ENCODE measurements around the gene ASB8.
A peak's percentile ranks its signal among the peaks of the same experiment; 100 is the strongest.
"Not testable (repeated sequence)": the region's sequence is repeated elsewhere in the genome, so short reads cannot be mapped to it uniquely, and the experiment has no call there.

ASB8 gene

DNA sequence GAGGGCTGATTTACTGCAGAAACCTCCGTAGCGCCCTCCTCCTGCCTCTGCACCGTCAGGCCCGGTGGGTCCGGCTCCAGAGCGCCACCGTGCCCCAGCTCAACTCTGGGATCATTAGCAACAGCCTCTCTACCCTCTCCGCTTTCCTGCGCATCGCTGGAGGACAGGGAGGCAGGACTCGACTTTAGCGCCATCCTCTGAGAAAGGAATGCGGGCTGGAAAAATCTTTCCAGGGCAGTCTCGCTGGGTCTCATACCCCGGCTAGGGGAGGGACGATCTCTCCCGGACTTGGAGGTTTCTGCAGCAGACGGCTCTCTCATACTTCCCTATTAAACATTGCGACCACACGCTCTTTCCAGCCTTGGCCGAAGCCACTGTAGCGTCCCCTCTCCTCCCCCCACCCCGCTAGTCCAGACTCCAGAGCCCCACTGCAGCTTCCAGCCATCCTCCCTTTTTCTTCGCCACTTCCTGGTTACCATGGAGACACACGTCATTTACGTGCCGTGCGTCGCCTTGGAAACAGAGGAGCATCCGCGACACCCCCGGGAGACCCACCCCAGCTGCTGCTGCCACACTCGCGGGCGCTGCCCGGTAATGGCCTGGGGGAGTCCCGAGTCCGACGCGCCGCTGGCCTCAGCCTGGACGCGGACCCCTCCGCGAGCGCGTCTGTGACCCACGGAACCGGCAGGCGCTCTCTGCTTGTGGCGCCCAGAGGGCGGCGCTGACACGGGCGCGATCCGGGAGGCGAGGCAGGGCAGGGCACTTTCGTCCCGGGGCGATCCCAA lies 26.0 kb upstream of the ASB8 start, which contains the start of gene CCDC184:
Gene CCDC184 (plus strand): TSS at position 554 of the 785 bp plus-strand sequence. CDS start 479 bp downstream, outside the sequence.
- DNase-seq (ENCODE audit: low read depth in 2 of 2, low spot score in 1 of 2), result peak in 1 of 2 donors; percentile 53

DNA sequence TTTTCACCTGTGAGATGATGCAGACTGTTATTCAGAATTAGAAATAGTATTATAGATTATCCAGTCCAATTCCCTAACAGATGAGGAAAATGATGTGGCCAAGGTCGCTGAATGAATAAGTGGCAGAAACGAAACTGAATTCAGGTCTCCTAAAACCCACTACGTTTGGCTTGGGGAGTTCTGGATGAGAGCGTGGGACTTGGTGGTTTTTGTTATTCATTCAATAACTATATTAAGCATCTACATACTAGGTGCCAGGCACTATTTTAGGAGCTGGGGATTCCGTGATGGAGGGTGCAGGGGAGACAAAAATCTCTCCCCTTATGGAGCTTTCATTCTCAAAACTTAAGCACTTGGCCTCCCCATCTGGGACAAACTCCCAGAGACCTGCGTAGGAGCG lies 25.3 kb upstream of the ASB8 start:
- DNase-seq (ENCODE audit: low read depth in 2 of 2, low spot score in 1 of 2), result no peak

DNA sequence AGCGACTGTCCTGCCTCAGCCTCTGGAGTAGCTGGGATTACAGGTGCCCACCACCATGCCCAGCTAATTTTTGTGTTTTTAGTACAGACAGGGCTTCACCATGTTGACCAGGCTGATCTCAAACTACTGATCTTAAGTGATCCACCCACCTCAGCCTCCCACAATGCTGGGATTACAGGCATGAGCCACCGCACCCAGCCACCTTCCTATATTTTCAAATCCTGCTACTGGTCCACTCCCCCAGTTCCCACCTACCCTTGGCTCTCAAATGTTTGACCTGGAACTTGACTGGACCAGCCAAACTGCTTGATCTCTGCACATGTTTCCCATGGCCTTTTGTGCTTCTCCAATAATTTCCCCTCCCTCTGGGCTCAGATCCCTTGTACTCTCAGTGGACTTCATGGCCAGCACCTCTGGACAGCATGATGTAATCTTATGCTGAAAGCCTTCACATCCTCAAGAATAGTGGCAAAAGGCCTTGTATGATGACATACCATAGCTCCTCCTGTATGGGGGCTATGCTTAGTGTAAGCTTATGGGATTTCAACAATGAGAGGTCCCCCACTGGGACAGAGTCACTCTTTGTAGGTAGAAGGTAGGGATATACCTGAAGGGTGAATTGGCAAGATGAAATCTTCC lies 23.7 kb upstream of the ASB8 start:
- no peak for DNase-seq (ENCODE audit: low read depth in 2 of 2, low spot score in 1 of 2)

GRCh38 chr12:48180424-48180823 lies 23.1 kb upstream of the ASB8 start:
- no peak for DNase-seq (ENCODE audit: low read depth in 2 of 2, low spot score in 1 of 2)

DNA sequence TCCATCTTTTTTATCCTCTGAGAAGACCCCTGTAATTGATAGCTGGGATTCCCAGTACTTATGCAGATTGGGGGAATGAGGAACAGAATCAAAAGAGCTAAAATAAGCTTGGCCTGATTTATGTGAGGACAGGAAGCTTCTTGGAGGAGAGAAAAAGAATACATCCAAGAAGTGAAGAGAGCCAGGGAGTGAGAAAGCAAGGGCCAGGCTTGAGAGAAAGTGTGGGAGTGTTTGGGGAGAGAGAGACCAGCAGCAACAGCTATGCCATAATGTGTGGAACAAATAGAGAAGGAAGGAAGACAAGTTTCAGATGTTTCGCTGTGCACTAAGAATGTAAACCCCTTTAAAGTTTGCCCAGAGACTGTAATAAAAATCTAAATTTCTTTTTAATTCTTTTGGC lies 22.2 kb upstream of the ASB8 start:
- no peak for DNase-seq (ENCODE audit: low read depth in 2 of 2, low spot score in 1 of 2)

DNA sequence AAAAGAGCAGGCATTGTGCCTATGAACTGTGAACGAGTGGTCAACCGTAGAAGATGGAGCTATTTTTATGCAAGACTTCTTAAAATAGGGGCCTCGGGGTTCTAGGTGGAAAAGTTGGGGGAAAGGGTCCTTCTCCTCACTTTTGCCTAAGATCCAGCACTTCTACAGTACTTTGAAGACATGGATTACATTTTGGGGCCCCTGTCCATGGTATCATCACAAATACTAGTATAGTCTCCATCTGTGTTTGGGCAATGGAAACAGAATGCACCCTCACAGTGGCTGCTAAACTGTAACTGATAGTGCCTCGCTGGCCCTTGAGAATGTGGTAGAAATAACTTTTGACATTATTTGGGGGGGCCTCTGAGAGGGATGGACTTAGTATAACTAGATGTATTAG lies 20.7 kb upstream of the ASB8 start:
- DNase-seq (ENCODE audit: low read depth in 2 of 2, low spot score in 1 of 2), result no peak

- DNase-seq (ENCODE audit: low read depth in 2 of 2, low spot score in 1 of 2), result no peak
Measured at GRCh38 chr12:48176417-48176751, 19.1 kb upstream of the ASB8 start.

DNA sequence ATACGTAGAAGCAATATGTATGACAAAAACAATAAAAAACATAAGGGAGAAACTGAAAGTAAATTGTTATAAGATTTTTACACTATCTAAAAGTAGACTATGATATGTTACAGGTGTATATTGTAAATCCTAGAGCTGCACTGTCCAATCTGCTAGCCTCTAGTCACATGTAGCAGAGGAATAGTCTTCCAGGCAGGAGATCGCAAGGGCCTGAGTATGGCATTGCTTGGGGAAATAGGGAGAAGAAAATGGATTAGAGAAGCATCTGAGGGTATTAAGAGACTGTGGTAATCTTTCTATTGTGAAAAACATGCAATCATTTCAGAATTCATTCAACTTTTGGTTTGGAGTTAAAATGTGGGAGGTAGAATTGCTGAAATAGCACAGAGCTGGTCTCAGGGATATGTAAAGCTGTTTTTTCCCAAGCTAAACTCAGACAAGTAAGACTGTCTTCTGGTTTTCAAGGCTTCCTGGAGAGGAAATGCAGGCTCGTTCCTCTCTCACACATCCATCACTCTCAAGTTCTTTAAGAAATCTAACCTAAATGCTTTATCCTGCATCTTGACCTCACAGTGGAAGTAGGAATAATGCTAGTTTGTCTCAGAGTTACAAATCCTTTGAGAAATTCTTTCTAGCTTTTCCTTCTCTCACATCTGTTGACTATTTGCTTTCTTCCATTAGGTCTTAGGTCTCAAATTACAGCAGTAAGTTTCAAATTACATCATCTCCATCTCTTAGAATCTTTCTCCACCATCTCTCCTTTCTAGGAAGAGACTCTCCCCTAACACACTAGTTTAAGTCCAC lies 18.5 kb upstream of the ASB8 start:
- DNase-seq (ENCODE audit: low read depth in 2 of 2, low spot score in 1 of 2), result no peak

GRCh38 chr12:48169011-48169410 lies 11.7 kb upstream of the ASB8 start:
- DNase-seq (ENCODE audit: low read depth in 2 of 2, low spot score in 1 of 2), result no peak

DNA sequence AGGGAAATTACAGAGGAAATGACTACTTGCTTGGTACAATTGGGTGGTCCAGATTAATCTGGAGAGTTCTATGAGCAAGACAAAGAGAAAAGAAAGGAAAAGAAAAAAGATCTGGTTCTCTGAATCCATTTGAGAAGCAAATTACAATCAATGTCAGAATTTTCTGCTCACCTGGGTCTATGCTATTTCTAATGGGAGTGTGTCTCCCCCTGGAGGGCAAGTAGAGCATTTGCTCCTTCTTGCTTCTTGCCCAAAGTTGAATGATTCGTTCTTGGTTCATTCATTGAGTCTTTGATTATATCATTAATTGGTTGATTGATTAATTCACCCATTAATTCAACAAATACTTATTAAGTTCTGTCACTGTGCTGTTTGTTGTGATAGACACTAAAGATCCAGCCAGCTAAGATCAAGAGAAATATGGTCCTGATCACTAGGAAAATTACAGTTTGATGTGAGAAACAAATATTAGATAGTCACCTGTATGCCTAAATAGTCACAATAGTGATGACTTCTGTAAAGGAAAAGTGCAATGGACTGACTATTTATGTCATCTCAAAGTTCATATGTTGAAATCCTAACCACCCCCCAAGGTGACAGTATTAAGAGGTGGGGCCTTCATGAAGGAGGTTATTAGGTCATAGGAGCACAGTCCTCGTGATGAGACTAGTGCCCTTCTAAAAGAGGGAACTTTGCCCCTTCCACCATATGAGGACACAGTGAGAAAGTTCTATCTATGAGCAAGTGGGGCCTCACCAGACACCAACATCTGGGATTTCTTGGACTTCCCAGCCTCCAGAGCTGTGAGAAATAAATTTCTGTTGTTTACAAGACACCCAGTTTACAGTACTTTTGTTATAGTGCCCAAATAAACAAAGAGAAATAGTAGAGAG lies 8.0 kb upstream of the ASB8 start:
- DNase-seq (ENCODE audit: low read depth in 2 of 2, low spot score in 1 of 2), result peak in 1 of 2 donors; percentile 16

DNA sequence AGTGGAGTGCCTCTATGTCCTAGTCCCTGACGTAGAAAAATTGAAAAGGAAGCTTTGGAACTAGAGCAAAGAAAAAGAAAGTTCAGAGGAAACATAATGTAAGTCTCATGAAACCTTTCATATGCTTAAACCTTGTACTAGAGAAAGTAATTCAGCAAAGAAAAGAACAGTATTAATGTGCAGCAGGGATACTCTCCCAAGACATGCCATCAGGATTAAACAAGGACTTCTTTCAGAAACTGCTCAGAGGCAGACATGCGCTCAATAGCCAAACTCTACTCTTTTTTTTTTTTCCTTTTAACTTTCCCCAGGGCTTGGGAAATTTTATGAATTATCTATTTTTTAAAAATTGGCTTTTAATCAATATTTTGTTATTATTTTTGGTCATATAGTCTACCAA lies 7.1 kb upstream of the ASB8 start:
- DNase-seq (ENCODE audit: low read depth in 2 of 2, low spot score in 1 of 2), result no peak

DNA sequence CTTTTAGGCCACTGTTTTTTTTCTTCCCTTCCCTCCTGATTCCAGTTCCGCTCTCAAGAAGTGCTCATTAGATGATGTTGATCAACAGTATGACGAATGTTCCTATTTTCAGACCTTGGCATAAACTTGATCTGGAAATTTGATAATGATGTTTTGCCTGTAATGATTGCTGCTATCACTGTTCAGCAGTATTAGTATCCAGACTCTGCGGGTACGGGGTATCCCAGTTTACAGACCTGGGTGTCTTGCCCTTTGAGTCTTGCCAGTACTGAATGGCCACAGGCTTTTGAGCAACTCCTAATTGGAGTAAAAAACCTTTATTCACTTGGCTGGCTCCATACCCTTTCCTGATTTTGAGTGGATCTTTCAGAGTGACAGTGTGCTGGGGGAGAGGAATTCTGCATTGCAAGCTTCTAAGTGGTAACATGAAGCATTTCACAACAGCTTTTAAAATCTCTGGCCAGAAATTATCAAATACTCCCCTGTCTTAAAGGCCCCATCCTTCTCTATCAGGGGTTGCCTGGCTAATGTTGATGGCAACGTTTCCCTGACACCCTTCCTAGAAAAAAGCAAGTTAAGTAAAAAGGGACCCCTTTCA lies 5.9 kb upstream of the ASB8 start:
- no peak for DNase-seq (ENCODE audit: low read depth in 2 of 2, low spot score in 1 of 2)

DNA sequence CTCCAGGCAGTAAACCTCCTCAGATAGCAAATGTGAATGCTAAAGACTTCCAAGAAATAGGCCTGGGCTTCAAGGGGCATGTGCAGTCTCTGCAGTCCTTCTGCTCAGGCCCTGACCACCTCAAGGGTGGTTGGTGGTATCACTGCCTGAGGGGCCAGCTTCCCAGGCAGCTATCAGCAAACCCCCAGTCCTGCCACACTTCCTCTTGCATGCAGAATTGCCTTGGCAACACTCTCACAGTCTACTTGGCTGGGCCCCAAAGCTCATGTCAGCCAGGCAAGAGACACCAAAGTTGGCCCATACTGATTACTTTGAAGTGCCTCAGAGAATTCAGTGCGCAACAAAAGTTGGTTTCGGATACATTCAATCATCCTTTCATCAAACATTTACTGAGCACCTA lies 3.5 kb upstream of the ASB8 start:
- no peak for DNase-seq (ENCODE audit: low read depth in 2 of 2, low spot score in 1 of 2)

DNA sequence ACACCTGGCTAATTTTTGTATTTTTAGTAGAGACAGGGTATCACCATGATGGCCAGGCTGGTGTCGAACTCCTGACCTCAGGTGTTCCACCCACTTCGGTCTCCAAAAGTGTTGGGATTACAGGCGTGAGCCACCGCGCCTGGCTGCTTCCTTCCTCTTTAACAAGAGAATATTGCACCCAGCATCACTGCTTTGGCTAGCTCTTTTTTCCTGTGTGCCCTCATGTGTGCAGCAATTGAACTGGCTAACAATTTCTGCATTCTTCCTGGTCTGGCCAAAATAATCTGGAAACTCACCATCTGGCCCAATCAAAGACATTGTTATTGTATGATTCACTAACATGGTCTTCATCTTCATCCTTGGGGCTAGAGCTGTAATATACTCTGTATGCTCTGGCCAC lies 2.7 kb upstream of the ASB8 start:
- DNase-seq (ENCODE audit: low read depth in 2 of 2, low spot score in 1 of 2), result no peak

GRCh38 chr12:48157889-48158370 lies 615 bp upstream of the ASB8 start:
- no peak for DNase-seq (ENCODE audit: low read depth in 2 of 2, low spot score in 1 of 2)

DNA sequence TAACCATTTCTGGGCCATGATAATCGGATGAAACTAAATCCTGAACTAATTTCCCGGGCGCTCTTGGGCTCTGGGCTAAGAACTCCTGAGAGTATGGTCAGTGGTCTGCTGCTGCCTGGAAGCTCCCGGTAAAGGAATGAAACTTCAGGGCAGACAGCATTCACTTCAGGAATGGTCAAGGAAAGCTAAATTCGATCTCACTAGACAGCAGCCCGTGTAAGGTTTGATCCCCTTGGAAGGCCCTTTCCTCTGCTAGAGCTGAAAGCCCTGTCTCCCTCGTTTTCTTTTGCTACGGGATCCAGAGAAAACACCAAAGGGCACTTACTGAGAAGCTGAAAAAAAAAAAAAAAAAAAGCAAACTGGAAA lies 680 bp downstream of the ASB8 start:
- DNase-seq (ENCODE audit: low read depth in 2 of 2, low spot score in 1 of 2), result no peak

GRCh38 chr12:48155786-48156185 lies 1.5 kb downstream of the ASB8 start:
- not testable (repeated sequence) for DNase-seq (ENCODE audit: low read depth in 2 of 2, low spot score in 1 of 2)

DNA sequence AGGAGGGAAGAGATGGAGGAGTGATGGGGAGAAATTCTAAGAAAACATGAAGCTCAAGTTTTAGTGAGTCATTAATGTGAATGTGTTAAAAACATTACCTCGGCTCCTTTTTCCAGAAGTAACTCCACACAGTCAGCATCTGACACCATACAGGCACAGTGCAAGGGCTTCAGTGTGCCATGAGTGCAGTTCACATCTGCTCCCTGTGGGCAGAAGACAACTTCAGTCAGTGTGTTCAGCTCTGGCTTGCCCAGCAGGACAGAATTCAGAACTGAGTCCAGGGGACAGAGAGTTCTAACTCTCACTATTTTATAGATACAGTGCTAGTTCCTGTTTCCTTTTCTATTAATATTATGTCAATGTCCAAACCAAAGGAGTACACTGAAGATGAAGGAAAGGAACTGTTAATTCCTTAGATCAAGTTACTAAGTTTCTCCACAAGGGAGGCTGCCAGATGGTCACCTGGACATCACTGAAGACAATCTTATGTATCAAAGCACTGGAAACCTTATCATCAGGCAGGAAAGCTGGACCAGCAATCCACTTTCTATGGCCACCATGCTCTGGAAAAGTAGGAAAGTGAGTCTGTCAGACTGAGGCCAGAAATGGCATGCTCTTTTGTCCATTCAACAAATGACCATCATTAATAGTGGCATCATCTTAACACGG lies 6.1 kb downstream of the ASB8 start:
- DNase-seq (ENCODE audit: low read depth in 2 of 2, low spot score in 1 of 2), result no peak

GRCh38 chr12:48145981-48146380 lies 11.3 kb downstream of the ASB8 start:
- DNase-seq (ENCODE audit: low read depth in 2 of 2, low spot score in 1 of 2), result no peak

DNA sequence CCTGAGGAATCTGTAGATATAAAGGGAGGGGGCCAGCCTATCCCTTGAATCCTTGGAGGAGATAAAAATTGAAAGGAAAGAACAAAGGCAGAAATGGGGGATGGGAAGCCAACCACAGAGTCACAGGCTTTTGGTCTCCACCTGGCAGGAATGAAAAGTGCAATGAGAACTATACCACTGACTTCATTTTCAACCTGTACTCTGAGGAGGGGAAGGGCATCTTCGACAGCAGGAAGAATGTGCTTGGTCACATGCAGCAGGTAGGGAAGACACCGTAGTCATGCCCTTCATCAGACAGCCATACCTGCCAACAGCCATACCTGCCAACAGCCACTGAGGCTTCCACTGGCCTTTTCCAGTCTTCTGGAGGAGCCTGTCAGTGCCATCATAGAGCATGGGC lies 13.4 kb downstream of the ASB8 start:
- no peak for DNase-seq (ENCODE audit: low read depth in 2 of 2, low spot score in 1 of 2)
